Neutrophil (primary cell): ENCODE data around the gene USP25.

Experiments
- H3K27ac ChIP-seq: fragments of 200-600 bp; sonication (generic); 2 replicates; pipeline ENCODE4 v1.5.1; 2016; ENCODE audit warnings: mild to moderate bottlenecking, moderate library complexity
- H3K27me3 ChIP-seq: fragments of 200-600 bp; sonication (generic); 2 replicates; pipeline ENCODE4 v1.6.0; 2016; ENCODE audit warnings: mild to moderate bottlenecking
- H3K36me3 ChIP-seq: fragments of 200-600 bp; sonication (generic); 2 replicates; pipeline ENCODE4 v1.5.1; 2017
- H3K4me1 ChIP-seq, 2 experiments: fragments of 200-600 bp in 1 of 2; sonication (generic) in 1 of 2; 1 replicate in 1 of 2; 2 replicates in 1 of 2; pipeline versions ENCODE4 v1.5.1 to v1.6.1; 2013 to 2016; ENCODE audit warnings: low read depth in 1 of 2, low read length in 1 of 2, mild to moderate bottlenecking in 1 of 2, moderate library complexity in 1 of 2; ENCODE audit not compliant: control insufficient read depth in 1 of 2, insufficient read depth in 1 of 2
- H3K4me3 ChIP-seq, 2 experiments: fragments of 200-600 bp in 1 of 2; sonication (generic) in 1 of 2; 1 replicate in 1 of 2; 2 replicates in 1 of 2; pipeline ENCODE4 v1.5.1; 2013 to 2016; ENCODE audit warnings: low read depth in 1 of 2, low read length in 1 of 2, mild to moderate bottlenecking in 1 of 2, moderate library complexity in 1 of 2
- H3K9me3 ChIP-seq: fragments of 200-600 bp; sonication (generic); 2 replicates; pipeline ENCODE4 v1.5.1; 2016
- CTCF ChIP-seq: fragments of 200-600 bp; sonication (generic); IDR thresholded peaks from 2 replicates; pipeline ENCODE4 v1.5.1; 2016; ENCODE audit warnings: antibody characterized with exemption

Gene USP25

GRCh38 chr21:15908187-15908586, 178.4 kb downstream of the USP25 start:
- Histone ChIP-seq H3K27ac (no peak overlapping the region), H3K9me3 (no peaks in the 10 kb centered on the region), H3K4me3 (no peak overlapping the region), H3K4me1 (no peaks in the 10 kb centered on the region), H3K27me3 (no peaks in the 10 kb centered on the region), H3K36me3 (no peaks in the 10 kb centered on the region)
- no peak for TF ChIP-seq CTCF

GRCh38 chr21:15928196-15928595, 198.4 kb downstream of the USP25 start:
- no peak for TF ChIP-seq CTCF
- no peaks in the 10 kb centered on the region for H3K36me3 ChIP-seq
- H3K27ac ChIP-seq, result no peak overlapping the region
- H3K9me3 ChIP-seq, result no peaks in the 10 kb centered on the region
- H3K27me3 ChIP-seq, result no peaks in the 10 kb centered on the region
- no peak overlapping the region for H3K4me3 ChIP-seq
- no peaks in the 10 kb centered on the region for H3K4me1 ChIP-seq

GRCh38 chr21:15928686-15929425, 199.1 kb downstream of the USP25 start:
- H3K9me3 ChIP-seq, result no peaks in the 10 kb centered on the region
- H3K4me1 ChIP-seq, result no peaks in the 10 kb centered on the region
- H3K36me3 ChIP-seq, result no peaks in the 10 kb centered on the region
- no peak for TF ChIP-seq CTCF
- no peak overlapping the region for H3K27ac ChIP-seq
- no peak overlapping the region for H3K4me3 ChIP-seq
- no peaks in the 10 kb centered on the region for H3K27me3 ChIP-seq

- TF ChIP-seq CTCF, result no peak
- Histone ChIP-seq H3K4me1 (no peaks in the 10 kb centered on the region), H3K4me3 (no peak overlapping the region), H3K27me3 (no peaks in the 10 kb centered on the region), H3K36me3 (no peaks in the 10 kb centered on the region), H3K9me3 (no peaks in the 10 kb centered on the region), H3K27ac (no peak overlapping the region)
Observed at GRCh38 chr21:15929536-15929935, 199.8 kb downstream of the USP25 start.
